SKM-1 treated with dmso at 0.1 percent for 144 hours (cell line): ENCODE results near the gene CNST.
A peak's percentile ranks its signal among the peaks of the same experiment; 100 is the strongest.
"Not testable (repeated sequence)": the region's sequence is repeated elsewhere in the genome, so short reads cannot be mapped to it uniquely, and the experiment has no call there.

ENCODE experiments used
- DNase-seq: peaks from one replicate; lab custom pipeline; 2025; ENCODE audit not compliant: unreplicated experiment; lab: John Stamatoyannopoulos, UW

The CNST gene

GRCh38 chr1:246705368-246705767 lies 139.1 kb downstream of the CNST start:
- peak; percentile 59 for DNase-seq

DNA sequence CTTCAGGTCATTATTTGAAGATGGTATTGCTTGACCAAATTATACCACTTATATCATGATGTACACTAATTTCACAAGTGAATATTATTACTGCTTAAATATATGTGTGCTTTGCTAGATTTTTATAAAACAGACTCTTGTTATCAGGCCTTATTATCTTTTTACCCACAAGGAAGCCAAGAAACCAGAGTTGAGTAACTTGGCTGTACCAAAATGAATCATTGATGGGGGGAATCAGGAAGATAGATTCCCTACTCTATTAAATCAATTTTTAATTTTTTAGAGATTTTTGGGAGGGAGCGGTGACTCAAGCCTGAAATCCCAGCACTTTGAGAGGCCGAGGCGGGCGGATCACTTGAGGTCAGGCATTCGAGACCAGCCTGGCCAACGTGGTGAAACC lies 141.9 kb downstream of the CNST start:
- peak; percentile 29 for DNase-seq

- DNase-seq = no peak
These were observed 142.9 kb downstream of the CNST start for GRCh38 chr1:246709196-246709595.

- DNase-seq = peak; percentile 81
These were observed 143.6 kb downstream of the CNST start for GRCh38 chr1:246709835-246710234.

GRCh38 chr1:246711548-246712003 lies 145.3 kb downstream of the CNST start:
- no peak for DNase-seq

GRCh38 chr1:246712428-246712827 lies 146.2 kb downstream of the CNST start:
- DNase-seq = not testable (repeated sequence)
